ENCODE measurements around the gene NTN1. TPM values are rescaled to one million over a fixed set of nuclear protein-coding genes. Genes with fewer than 3 reads are reported as not detected.

Gene NTN1
- total RNA-seq, 1 donor from 2014 or later, result 0.45 TPM

DNA sequence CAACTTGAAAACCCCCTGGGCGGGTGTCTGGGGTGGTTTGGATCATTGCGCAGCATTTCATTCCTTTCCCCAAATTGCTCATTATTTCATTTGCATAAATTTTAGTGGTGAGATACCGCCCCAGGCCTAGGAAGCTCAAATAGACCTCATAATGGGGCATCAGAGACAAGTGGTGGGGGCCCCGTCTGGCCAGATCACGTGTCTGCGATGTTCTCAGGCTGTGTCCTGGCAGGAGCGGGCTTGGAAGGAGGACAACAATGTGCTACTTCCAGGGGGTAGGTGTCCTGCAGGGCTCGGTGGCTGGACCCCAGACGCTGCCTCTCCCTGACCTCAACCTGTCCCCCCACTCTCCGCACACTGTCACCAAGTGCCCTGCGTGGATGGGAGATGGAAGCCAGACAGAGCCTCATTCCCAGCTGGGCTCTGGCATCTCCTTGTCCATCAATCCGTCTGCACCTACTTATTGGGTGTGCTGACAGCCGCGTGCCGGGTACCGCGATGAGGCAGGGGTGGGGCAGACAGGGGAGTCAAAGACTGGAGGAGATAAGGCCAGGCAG is 116.9 kb downstream of the NTN1 start:
- H3K36me3 Mint-ChIP-seq, result no peaks in the 10 kb centered on the region
- Histone ChIP-seq H3K27ac (no peak overlapping the region), H2AFZ (replicated peaks) (no peak overlapping the region), H3F3A (ENCODE audit: low read depth) (no peaks in the 10 kb centered on the region), H3K36me3 (no peaks in the 10 kb centered on the region), H3K4me3 (no peak overlapping the region), H3K27me3 (no peaks in the 10 kb centered on the region), H3K9ac (no peak overlapping the region), H3K4me2 (no peak overlapping the region), H3K79me2 (ENCODE audit: low read depth) (no peaks in the 10 kb centered on the region), H4K20me1 (ENCODE audit: low read depth) (no peaks in the 10 kb centered on the region), H3K9me3 (ENCODE audit: low read depth) (no peaks in the 10 kb centered on the region), H3K4me1 (no peaks in the 10 kb centered on the region)
- peaks cover 7% of the 10 kb centered on the region for H3K27me3 Mint-ChIP-seq (ENCODE audit: insufficient read depth, low read depth)
- H3K27ac Mint-ChIP-seq, result no peak overlapping the region
- H3K9me3 Mint-ChIP-seq, result no peaks in the 10 kb centered on the region
- H3K4me3 Mint-ChIP-seq, result no peak overlapping the region
- DNase-seq (ENCODE audit: low spot score), result no peak
- H3K4me1 Mint-ChIP-seq, result peaks cover 12% of the 10 kb centered on the region
- no peak for TF ChIP-seq EZH2phosphoT487 (IDR thresholded peaks at IDR 0.05)
- TF ChIP-seq EZH2 (IDR thresholded peaks at IDR 0.05), result no peak
- TF ChIP-seq, protein P1, sequence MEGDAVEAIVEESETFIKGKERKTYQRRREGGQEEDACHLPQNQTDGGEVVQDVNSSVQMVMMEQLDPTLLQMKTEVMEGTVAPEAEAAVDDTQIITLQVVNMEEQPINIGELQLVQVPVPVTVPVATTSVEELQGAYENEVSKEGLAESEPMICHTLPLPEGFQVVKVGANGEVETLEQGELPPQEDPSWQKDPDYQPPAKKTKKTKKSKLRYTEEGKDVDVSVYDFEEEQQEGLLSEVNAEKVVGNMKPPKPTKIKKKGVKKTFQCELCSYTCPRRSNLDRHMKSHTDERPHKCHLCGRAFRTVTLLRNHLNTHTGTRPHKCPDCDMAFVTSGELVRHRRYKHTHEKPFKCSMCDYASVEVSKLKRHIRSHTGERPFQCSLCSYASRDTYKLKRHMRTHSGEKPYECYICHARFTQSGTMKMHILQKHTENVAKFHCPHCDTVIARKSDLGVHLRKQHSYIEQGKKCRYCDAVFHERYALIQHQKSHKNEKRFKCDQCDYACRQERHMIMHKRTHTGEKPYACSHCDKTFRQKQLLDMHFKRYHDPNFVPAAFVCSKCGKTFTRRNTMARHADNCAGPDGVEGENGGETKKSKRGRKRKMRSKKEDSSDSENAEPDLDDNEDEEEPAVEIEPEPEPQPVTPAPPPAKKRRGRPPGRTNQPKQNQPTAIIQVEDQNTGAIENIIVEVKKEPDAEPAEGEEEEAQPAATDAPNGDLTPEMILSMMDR (IDR thresholded peaks at IDR 0.05), result no peak

DNA sequence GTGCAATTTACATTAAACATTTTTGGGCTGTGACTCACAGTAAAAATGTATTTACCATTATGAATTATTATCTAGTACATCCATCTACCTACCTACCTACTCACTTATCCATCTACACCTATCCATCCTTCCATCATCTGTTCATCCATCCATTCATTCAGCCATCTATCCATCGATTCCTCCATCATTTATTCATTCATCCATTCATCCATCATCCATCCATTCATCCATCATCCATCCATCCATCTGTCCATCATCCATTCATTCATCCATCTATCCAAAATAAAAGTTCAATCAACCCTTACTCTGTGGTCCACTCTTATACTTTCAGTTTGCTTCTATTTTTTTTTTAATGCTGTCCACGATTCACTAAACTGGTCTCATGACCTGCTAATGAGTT is 118.4 kb downstream of the NTN1 start:
- no peaks in the 10 kb centered on the region for H3F3A ChIP-seq (ENCODE audit: low read depth)
- H3K9me3 ChIP-seq (ENCODE audit: low read depth), result no peaks in the 10 kb centered on the region
- no peak overlapping the region for H2AFZ ChIP-seq (replicated peaks)
- H3K27me3 ChIP-seq, result no peaks in the 10 kb centered on the region
- no peak overlapping the region for H3K27ac ChIP-seq
- peaks cover 12% of the 10 kb centered on the region for H3K4me1 Mint-ChIP-seq
- no peaks in the 10 kb centered on the region for H4K20me1 ChIP-seq (ENCODE audit: low read depth)
- H3K4me3 Mint-ChIP-seq, result no peak overlapping the region
- H3K79me2 ChIP-seq (ENCODE audit: low read depth), result no peaks in the 10 kb centered on the region
- no peak overlapping the region for H3K27ac Mint-ChIP-seq
- H3K9me3 Mint-ChIP-seq, result no peaks in the 10 kb centered on the region
- no peak overlapping the region for H3K4me3 ChIP-seq
- no peak overlapping the region for H3K4me2 ChIP-seq
- H3K4me1 ChIP-seq, result peaks cover under 1% of the 10 kb centered on the region
- no peak for DNase-seq (ENCODE audit: low spot score)
- H3K9ac ChIP-seq, result no peak overlapping the region
- TF ChIP-seq, protein P1 (IDR thresholded peaks at IDR 0.05), result no peak
- TF ChIP-seq EZH2 (IDR thresholded peaks at IDR 0.05) (no peak), EZH2phosphoT487 (IDR thresholded peaks at IDR 0.05) (no peak)
- no peaks in the 10 kb centered on the region for H3K36me3 ChIP-seq
- no peaks in the 10 kb centered on the region for H3K36me3 Mint-ChIP-seq
- H3K27me3 Mint-ChIP-seq (ENCODE audit: insufficient read depth, low read depth), result peaks cover 10% of the 10 kb centered on the region

DNA sequence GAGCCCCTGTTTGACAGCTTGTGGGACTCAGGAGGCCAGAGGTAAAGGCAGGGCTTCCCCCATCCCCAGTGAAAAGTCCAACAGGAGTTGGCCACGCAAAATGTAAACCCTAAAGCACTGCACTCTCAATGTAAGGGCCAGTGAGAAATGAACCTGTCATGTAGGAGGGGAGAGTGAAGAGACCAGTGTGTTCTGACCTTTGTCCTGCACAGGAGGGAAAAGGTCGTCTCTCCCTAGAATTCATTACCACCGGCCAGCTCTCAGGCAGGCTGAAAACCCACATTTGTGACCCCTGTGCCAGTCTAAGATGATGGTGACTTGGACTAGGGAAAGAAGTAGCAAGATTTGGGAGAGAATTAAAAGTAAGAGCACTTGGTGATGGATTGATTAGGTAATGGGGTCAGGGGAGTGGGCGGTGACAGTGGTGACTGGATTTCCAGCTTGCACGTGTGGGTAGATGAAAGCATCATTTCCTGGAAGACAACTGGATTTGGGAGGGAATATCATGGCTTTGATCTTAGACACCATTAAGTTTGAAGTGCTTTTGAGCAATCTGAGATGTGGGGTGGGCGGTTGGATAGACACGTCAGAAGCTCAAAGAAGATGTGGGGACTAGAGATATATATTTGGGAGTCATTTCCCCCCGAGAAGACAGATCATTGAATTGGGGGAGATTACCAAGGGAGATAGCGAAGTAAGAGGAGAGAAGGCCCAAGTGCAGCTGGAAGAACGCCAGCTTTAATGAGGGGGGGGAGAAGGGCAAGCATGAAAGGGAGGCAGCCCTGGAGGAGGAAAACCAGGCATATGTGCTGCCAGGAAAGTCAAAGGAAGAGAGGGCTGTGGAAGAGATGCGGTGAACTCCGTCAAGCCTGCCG is 119.5 kb downstream of the NTN1 start:
- H3K27ac ChIP-seq, result no peak overlapping the region
- no peaks in the 10 kb centered on the region for H3K36me3 Mint-ChIP-seq
- H3K27me3 Mint-ChIP-seq (ENCODE audit: insufficient read depth, low read depth), result peaks cover 6% of the 10 kb centered on the region
- no peaks in the 10 kb centered on the region for H3K9me3 ChIP-seq (ENCODE audit: low read depth)
- H3F3A ChIP-seq (ENCODE audit: low read depth), result no peaks in the 10 kb centered on the region
- H3K4me1 Mint-ChIP-seq, result peaks cover 12% of the 10 kb centered on the region
- no peaks in the 10 kb centered on the region for H3K27me3 ChIP-seq
- no peak overlapping the region for H3K4me3 Mint-ChIP-seq
- no peaks in the 10 kb centered on the region for H4K20me1 ChIP-seq (ENCODE audit: low read depth)
- DNase-seq (ENCODE audit: low spot score), result no peak
- H3K27ac Mint-ChIP-seq, result no peak overlapping the region
- TF ChIP-seq, protein P1 (IDR thresholded peaks at IDR 0.05), result no peak
- TF ChIP-seq EZH2phosphoT487 (IDR thresholded peaks at IDR 0.05) (no peak), EZH2 (IDR thresholded peaks at IDR 0.05) (no peak)
- H3K79me2 ChIP-seq (ENCODE audit: low read depth), result no peaks in the 10 kb centered on the region
- H3K4me1 ChIP-seq, result peaks cover 7% of the 10 kb centered on the region
- no peak overlapping the region for H2AFZ ChIP-seq (replicated peaks)
- no peak overlapping the region for H3K4me2 ChIP-seq
- H3K36me3 ChIP-seq, result no peaks in the 10 kb centered on the region
- H3K4me3 ChIP-seq, result no peak overlapping the region
- no peak overlapping the region for H3K9ac ChIP-seq
- no peaks in the 10 kb centered on the region for H3K9me3 Mint-ChIP-seq
